Neural progenitor cell (in vitro differentiated cells): ENCODE data around the gene UBE2O. TPM values are rescaled to one million over a fixed set of nuclear protein-coding genes. Genes with fewer than 3 reads are reported as not detected.
A peak's percentile ranks its signal among the peaks of the same experiment; 100 is the strongest.

Experiments
- DNase-seq: peaks from one replicate; pipeline ENCODE4 v3.0.0-alpha.2; 2016; ENCODE audit warnings: low spot score
- H2AFZ ChIP-seq: fragments of 200-600 bp; sonication (generic); replicated peaks from 2 replicates; pipeline ENCODE4 v1.6.1; 2016; ENCODE audit warnings: antibody characterized with exemption
- H3F3A ChIP-seq: fragments of 200-600 bp; sonication (generic); 2 replicates; pipeline ENCODE4 v1.6.1; 2016; ENCODE audit warnings: antibody characterized with exemption, low read depth
- H3K27ac ChIP-seq: fragments of 200-600 bp; sonication (generic); 2 replicates; pipeline ENCODE4 v1.5.1; 2016; ENCODE audit warnings: mild to moderate bottlenecking
- H3K27me3 ChIP-seq: fragments of 200-600 bp; sonication (generic); 2 replicates; pipeline ENCODE4 v1.6.1; 2016; ENCODE audit warnings: mild to moderate bottlenecking, moderate library complexity
- H3K36me3 ChIP-seq: fragments of 200-600 bp; sonication (generic); 2 replicates; pipeline ENCODE4 v1.5.1; 2016
- H3K4me1 ChIP-seq: fragments of 200-600 bp; sonication (generic); 2 replicates; pipeline ENCODE4 v1.6.1; 2016; ENCODE audit warnings: mixed run types
- H3K4me2 ChIP-seq: fragments of 200-600 bp; sonication (generic); 2 replicates; pipeline ENCODE4 v1.6.1; 2016
- H3K4me3 ChIP-seq: fragments of 200-600 bp; sonication (generic); 2 replicates; pipeline ENCODE4 v1.5.1; 2016
- H3K79me2 ChIP-seq: fragments of 200-600 bp; sonication (generic); 2 replicates; pipeline ENCODE4 v1.6.1; 2016; ENCODE audit warnings: low read depth
- H3K9ac ChIP-seq: fragments of 200-600 bp; sonication (generic); 2 replicates; pipeline ENCODE4 v1.6.1; 2016
- H3K9me3 ChIP-seq: fragments of 200-600 bp; sonication (generic); 2 replicates; pipeline ENCODE4 v1.5.1; 2016; ENCODE audit warnings: low read depth
- H4K20me1 ChIP-seq: fragments of 200-600 bp; sonication (generic); 2 replicates; pipeline ENCODE4 v1.6.1; 2016; ENCODE audit warnings: low read depth
- H3K27ac Mint-ChIP-seq: 3 replicates; pipeline ENCODE4 v1.8.0; 2021; ENCODE audit warnings: mixed read lengths
- H3K27me3 Mint-ChIP-seq: 2 replicates; pipeline ENCODE4 v1.8.0; 2022; ENCODE audit warnings: low read depth, mild to moderate bottlenecking, inconsistent platforms, moderate library complexity, mixed read lengths; ENCODE audit not compliant: insufficient read depth
- H3K36me3 Mint-ChIP-seq: 3 replicates; pipeline ENCODE4 v1.8.0; 2021; ENCODE audit warnings: mixed read lengths
- H3K4me1 Mint-ChIP-seq: 3 replicates; pipeline ENCODE4 v1.8.0; 2021; ENCODE audit warnings: mixed read lengths
- H3K4me3 Mint-ChIP-seq: 3 replicates; pipeline ENCODE4 v1.8.0; 2021; ENCODE audit warnings: mild to moderate bottlenecking, moderate library complexity, mixed read lengths
- H3K9me3 Mint-ChIP-seq: 3 replicates; pipeline ENCODE4 v1.8.0; 2020; ENCODE audit warnings: mixed read lengths
- EZH2 ChIP-seq: fragments of 200-600 bp; sonication (generic); IDR thresholded peaks from 2 replicates; pipeline ENCODE4 v1.6.1; 2017; ENCODE audit warnings: antibody characterized with exemption, mild to moderate bottlenecking, moderate library complexity
- EZH2phosphoT487 ChIP-seq: fragments of 200-600 bp; sonication (generic); IDR thresholded peaks from 2 replicates; pipeline ENCODE4 v1.6.1; 2017; ENCODE audit warnings: antibody characterized with exemption
- total RNA-seq: library from RNA; depleted of rRNA; stranded (reverse); fragments of >200 nt; gene quantifications from 2 replicates; pipeline ENCODE4 v1.2.3, GENCODE V29; 2015; ENCODE audit warnings: low replicate concordance
- TF ChIP-seq, protein P1 (sequence below): fragments of 200-600 bp; sonication (generic); IDR thresholded peaks from 2 replicates; pipeline ENCODE4 v1.5.1; 2017; ENCODE audit warnings: antibody characterized with exemption, mild to moderate bottlenecking

The UBE2O gene
- total RNA-seq, 1 donor from 2014 or later: 20.6 TPM

GRCh38 chr17:76490112-76490710, 37.3 kb upstream of the UBE2O start:
- no peak overlapping the region for H2AFZ ChIP-seq
- Mint-ChIP-seq H3K36me3 (no peaks in the 10 kb centered on the region), H3K4me1 (peaks cover 16% of the 10 kb centered on the region), H3K27me3 (peaks cover 8% of the 10 kb centered on the region), H3K4me3 (no peak overlapping the region), H3K27ac (no peak overlapping the region), H3K9me3 (no peaks in the 10 kb centered on the region)
- no peaks in the 10 kb centered on the region for H3K27me3 ChIP-seq
- H3K27ac ChIP-seq: no peak overlapping the region
- H3K79me2 ChIP-seq: no peaks in the 10 kb centered on the region
- H3K4me2 ChIP-seq: no peak overlapping the region
- no peaks in the 10 kb centered on the region for H3K36me3 ChIP-seq
- no peak for DNase-seq
- no peaks in the 10 kb centered on the region for H3F3A ChIP-seq
- H3K9me3 ChIP-seq: no peaks in the 10 kb centered on the region
- H3K4me3 ChIP-seq: no peak overlapping the region
- no peak for TF ChIP-seq EZH2phosphoT487
- TF ChIP-seq EZH2: no peak
- peaks cover 14% of the 10 kb centered on the region for H3K4me1 ChIP-seq
- H4K20me1 ChIP-seq: no peaks in the 10 kb centered on the region
- H3K9ac ChIP-seq: no peak overlapping the region

GRCh38 chr17:76487451-76488192, 34.7 kb upstream of the UBE2O start:
- Histone ChIP-seq H3F3A (no peaks in the 10 kb centered on the region), H2AFZ (no peak overlapping the region), H3K27me3 (no peaks in the 10 kb centered on the region), H3K4me2 (no peak overlapping the region), H3K9ac (no peak overlapping the region), H3K4me1 (peaks cover 3% of the 10 kb centered on the region), H3K27ac (no peak overlapping the region), H3K4me3 (no peak overlapping the region), H3K36me3 (no peaks in the 10 kb centered on the region), H4K20me1 (no peaks in the 10 kb centered on the region), H3K9me3 (no peaks in the 10 kb centered on the region), H3K79me2 (no peaks in the 10 kb centered on the region)
- Mint-ChIP-seq H3K9me3 (no peaks in the 10 kb centered on the region), H3K27me3 (peaks cover 6% of the 10 kb centered on the region), H3K27ac (peak overlapping the region; percentile 63), H3K36me3 (no peaks in the 10 kb centered on the region), H3K4me1 (peaks cover 8% of the 10 kb centered on the region), H3K4me3 (no peak overlapping the region)
- DNase-seq: no peak
- TF ChIP-seq EZH2phosphoT487 (no peak), EZH2 (no peak)
- TF ChIP-seq, protein P1, sequence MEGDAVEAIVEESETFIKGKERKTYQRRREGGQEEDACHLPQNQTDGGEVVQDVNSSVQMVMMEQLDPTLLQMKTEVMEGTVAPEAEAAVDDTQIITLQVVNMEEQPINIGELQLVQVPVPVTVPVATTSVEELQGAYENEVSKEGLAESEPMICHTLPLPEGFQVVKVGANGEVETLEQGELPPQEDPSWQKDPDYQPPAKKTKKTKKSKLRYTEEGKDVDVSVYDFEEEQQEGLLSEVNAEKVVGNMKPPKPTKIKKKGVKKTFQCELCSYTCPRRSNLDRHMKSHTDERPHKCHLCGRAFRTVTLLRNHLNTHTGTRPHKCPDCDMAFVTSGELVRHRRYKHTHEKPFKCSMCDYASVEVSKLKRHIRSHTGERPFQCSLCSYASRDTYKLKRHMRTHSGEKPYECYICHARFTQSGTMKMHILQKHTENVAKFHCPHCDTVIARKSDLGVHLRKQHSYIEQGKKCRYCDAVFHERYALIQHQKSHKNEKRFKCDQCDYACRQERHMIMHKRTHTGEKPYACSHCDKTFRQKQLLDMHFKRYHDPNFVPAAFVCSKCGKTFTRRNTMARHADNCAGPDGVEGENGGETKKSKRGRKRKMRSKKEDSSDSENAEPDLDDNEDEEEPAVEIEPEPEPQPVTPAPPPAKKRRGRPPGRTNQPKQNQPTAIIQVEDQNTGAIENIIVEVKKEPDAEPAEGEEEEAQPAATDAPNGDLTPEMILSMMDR: no peak

- no peak for DNase-seq
- H3K36me3 Mint-ChIP-seq: no peaks in the 10 kb centered on the region
- TF ChIP-seq EZH2phosphoT487 (no peak), EZH2 (no peak)
- TF ChIP-seq, protein P1: no peak
These were observed 32.6 kb upstream of the UBE2O start for GRCh38 chr17:76485569-76485968.

DNA sequence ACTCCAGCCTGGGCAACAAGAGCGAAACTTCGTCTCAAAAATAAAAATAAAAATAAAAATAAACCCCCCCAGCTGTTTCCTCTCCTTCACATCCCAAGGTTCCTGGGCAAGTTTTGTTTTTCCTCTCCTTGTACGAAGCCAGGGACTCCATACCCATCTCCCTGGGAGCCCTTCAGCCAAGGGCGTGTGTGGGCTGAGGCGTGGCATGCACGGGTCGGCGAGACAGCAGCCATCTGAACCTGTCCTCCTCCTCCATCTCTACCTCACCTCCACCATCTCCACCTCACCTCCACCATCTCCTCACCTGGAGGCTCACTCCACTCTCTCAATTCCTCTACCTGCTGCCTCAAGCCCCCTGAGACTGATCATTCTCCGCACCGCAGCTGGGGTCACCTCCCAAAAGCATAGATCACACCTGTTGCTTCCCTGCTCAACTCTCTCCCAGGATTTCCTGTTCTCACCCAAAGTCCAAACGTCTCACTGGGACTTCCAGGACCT, 31.3 kb upstream of the UBE2O start:
- peaks cover 3% of the 10 kb centered on the region for H3F3A ChIP-seq
- Mint-ChIP-seq H3K9me3 (no peaks in the 10 kb centered on the region), H3K4me3 (no peak overlapping the region), H3K36me3 (no peaks in the 10 kb centered on the region), H3K27ac (no peak overlapping the region), H3K4me1 (peaks cover 19% of the 10 kb centered on the region), H3K27me3 (peaks cover 6% of the 10 kb centered on the region)
- no peaks in the 10 kb centered on the region for H3K79me2 ChIP-seq
- no peak overlapping the region for H3K4me2 ChIP-seq
- TF ChIP-seq EZH2 (no peak), EZH2phosphoT487 (no peak)
- TF ChIP-seq, protein P1: no peak
- no peaks in the 10 kb centered on the region for H3K4me1 ChIP-seq
- DNase-seq: no peak
- H3K9me3 ChIP-seq: no peaks in the 10 kb centered on the region
- no peaks in the 10 kb centered on the region for H3K27me3 ChIP-seq
- no peak overlapping the region for H3K27ac ChIP-seq
- no peaks in the 10 kb centered on the region for H3K36me3 ChIP-seq
- no peaks in the 10 kb centered on the region for H4K20me1 ChIP-seq
- H2AFZ ChIP-seq: no peak overlapping the region
- H3K9ac ChIP-seq: no peak overlapping the region
- H3K4me3 ChIP-seq: no peak overlapping the region

More at GRCh38 chr17:76485569-76485968, 32.6 kb upstream of the UBE2O start:
- Histone ChIP-seq H3K27me3 (no peaks in the 10 kb centered on the region), H2AFZ (no peak overlapping the region), H3K4me3 (no peak overlapping the region), H3F3A (peaks cover 3% of the 10 kb centered on the region), H3K27ac (no peak overlapping the region), H4K20me1 (no peaks in the 10 kb centered on the region), H3K4me1 (no peaks in the 10 kb centered on the region), H3K4me2 (no peak overlapping the region), H3K9me3 (no peaks in the 10 kb centered on the region), H3K36me3 (no peaks in the 10 kb centered on the region), H3K79me2 (no peaks in the 10 kb centered on the region), H3K9ac (no peak overlapping the region)
- peaks cover 6% of the 10 kb centered on the region for H3K27me3 Mint-ChIP-seq
- H3K27ac Mint-ChIP-seq: no peak overlapping the region
- peaks cover 16% of the 10 kb centered on the region for H3K4me1 Mint-ChIP-seq
- H3K4me3 Mint-ChIP-seq: no peak overlapping the region
- no peaks in the 10 kb centered on the region for H3K9me3 Mint-ChIP-seq
